Left ventricle myocardium inferior (tissue), 1 donor: ENCODE results near the gene TEX26. TPM values are rescaled to one million over a fixed set of nuclear protein-coding genes. Genes with fewer than 3 reads are reported as not detected.

Experiments
- DNase-seq: peaks from one replicate; pipeline ENCODE4 v3.0.0-alpha.2; 2020
- H3K27ac ChIP-seq: fragments of 200-600 bp; replicated peaks from 2 replicates; pipeline ENCODE4 v1.8.0; 2021
- H3K27me3 ChIP-seq: fragments of 200-600 bp; 2 replicates; pipeline ENCODE4 v1.8.0; 2021; ENCODE audit warnings: low read depth
- H3K36me3 ChIP-seq: fragments of 200-600 bp; 2 replicates; pipeline ENCODE4 v1.8.0; 2021
- H3K4me1 ChIP-seq: fragments of 200-600 bp; 2 replicates; pipeline ENCODE4 v1.8.0; 2021
- H3K4me3 ChIP-seq: fragments of 200-600 bp; 2 replicates; pipeline ENCODE4 v1.8.0; 2021; ENCODE audit warnings: mild to moderate bottlenecking, moderate library complexity
- H3K9me3 ChIP-seq: fragments of 200-600 bp; replicated peaks from 2 replicates; pipeline ENCODE4 v1.8.0; 2021
- CTCF ChIP-seq: fragments of 200-600 bp; IDR thresholded peaks from 2 replicates; pipeline ENCODE4 v1.8.0; 2021; ENCODE audit warnings: antibody characterized with exemption, mild to moderate bottlenecking, borderline replicate concordance
- intact Hi-C: fragments of 100-400 bp; cut with micrococcal nuclease; formaldehyde crosslinking; loops from one replicate; pipeline ENCODE4 v1.11.0; 2022
- total RNA-seq: library from RNA; stranded (reverse); fragmentation: NEBNext Ultra II Directional; extraction: Animal tissue kit (Norgen Biotek cat#: 25700); gene quantifications from one replicate; pipeline ENCODE4 v1.2.1, GENCODE V29; 2021
- donor health status: DM: no; HTN: yes; CAD: no; lungs with severe emphysema.

Gene TEX26
- total RNA-seq, 1 donor from 2014 or later = not detected

GRCh38 chr13:30904043-30904442, 28.4 kb upstream of the TEX26 start:
- Histone ChIP-seq H3K36me3 (no peaks in the 10 kb centered on the region), H3K4me1 (peaks cover 42% of the 10 kb centered on the region), H3K9me3 (no peaks in the 10 kb centered on the region), H3K27me3 (peaks cover 42% of the 10 kb centered on the region), H3K27ac (no peak overlapping the region), H3K4me3 (no peak overlapping the region)
- intact Hi-C loops = no loop called here
- no peak for DNase-seq
- no peak for TF ChIP-seq CTCF

GRCh38 chr13:30905932-30906383, 26.5 kb upstream of the TEX26 start, which contains the start of gene MEDAG:
Gene MEDAG (plus strand): TSS chr13:30906271. CDS start chr13:30906516, 245 bp downstream.
- DNase-seq = peak; percentile 85
- Histone ChIP-seq H3K27ac (peak within 1 kb of the TSS; percentile 81), H3K9me3 (no peaks in the 10 kb centered on the region), H3K4me3 (peak within 1 kb of the TSS; percentile 71), H3K4me1 (peaks cover 40% of the 10 kb centered on the region), H3K27me3 (peaks cover 42% of the 10 kb centered on the region), H3K36me3 (no peaks in the 10 kb centered on the region)
- intact Hi-C loops = no loop called here
- TF ChIP-seq CTCF = no peak

- H3K36me3 ChIP-seq = no peaks in the 10 kb centered on the region
- peak overlapping the region; percentile 71 for H3K4me3 ChIP-seq
- DNase-seq = no peak
- no peak for TF ChIP-seq CTCF
- H3K4me1 ChIP-seq = peaks cover 40% of the 10 kb centered on the region
- H3K9me3 ChIP-seq = no peaks in the 10 kb centered on the region
- peaks cover 42% of the 10 kb centered on the region for H3K27me3 ChIP-seq
- intact Hi-C loops = no loop called here
- H3K27ac ChIP-seq = peak overlapping the region; percentile 81
Observed at GRCh38 chr13:30906411-30907051, 25.9 kb upstream of the TEX26 start.

- intact Hi-C loops = no loop called here
- H3K27me3 ChIP-seq = peaks cover 42% of the 10 kb centered on the region
- peak overlapping the region; percentile 71 for H3K4me3 ChIP-seq
- no peaks in the 10 kb centered on the region for H3K9me3 ChIP-seq
- no peak for TF ChIP-seq CTCF
- DNase-seq = no peak
- peak overlapping the region; percentile 81 for H3K27ac ChIP-seq
- no peaks in the 10 kb centered on the region for H3K36me3 ChIP-seq
- H3K4me1 ChIP-seq = peaks cover 40% of the 10 kb centered on the region
Observed at GRCh38 chr13:30907121-30907861, 25.2 kb upstream of the TEX26 start.

GRCh38 chr13:30908416-30908980, 24.0 kb upstream of the TEX26 start:
- intact Hi-C loops = no loop called here
- Histone ChIP-seq H3K4me3 (peak overlapping the region; percentile 71), H3K27me3 (peaks cover 42% of the 10 kb centered on the region), H3K36me3 (no peaks in the 10 kb centered on the region), H3K4me1 (peaks cover 40% of the 10 kb centered on the region), H3K27ac (peak overlapping the region; percentile 81), H3K9me3 (no peaks in the 10 kb centered on the region)
- DNase-seq = peak; percentile 47
- TF ChIP-seq CTCF = no peak
